ENCODE results near the gene HIP1.

HIP1 gene

GRCh38 chr7:75667938-75668337, 70.8 kb downstream of the HIP1 start:
- no peak for DNase-seq

DNA sequence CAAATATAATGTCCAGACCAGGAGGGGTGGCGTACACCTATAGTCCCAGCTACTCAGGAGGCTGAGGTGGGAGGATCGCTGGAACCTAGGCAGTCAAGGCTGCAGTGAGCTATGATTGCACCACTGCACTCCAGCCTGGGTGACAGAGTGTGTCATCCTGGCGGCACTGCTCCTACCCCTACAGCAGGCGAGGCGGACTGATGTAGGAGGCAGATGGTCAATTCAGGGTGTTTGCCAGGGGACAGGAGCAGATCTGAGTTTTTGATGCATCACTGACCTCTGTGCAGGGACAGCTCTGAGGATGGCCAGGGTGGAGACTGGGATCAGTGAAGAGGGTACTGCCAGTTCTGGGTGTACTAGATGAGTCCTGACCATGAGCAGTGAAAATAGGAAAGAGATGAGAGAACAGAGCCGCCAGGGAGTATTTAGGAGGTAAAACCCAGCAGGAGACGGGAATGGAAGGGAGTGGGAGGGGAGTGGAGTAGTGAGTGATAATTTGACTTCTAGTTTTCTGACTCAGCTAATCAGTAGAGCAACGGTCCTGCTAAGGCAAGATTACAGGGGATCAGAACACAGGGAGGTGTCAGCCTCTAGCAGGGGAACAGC, 75.3 kb downstream of the HIP1 start:
- no peak for DNase-seq

DNA sequence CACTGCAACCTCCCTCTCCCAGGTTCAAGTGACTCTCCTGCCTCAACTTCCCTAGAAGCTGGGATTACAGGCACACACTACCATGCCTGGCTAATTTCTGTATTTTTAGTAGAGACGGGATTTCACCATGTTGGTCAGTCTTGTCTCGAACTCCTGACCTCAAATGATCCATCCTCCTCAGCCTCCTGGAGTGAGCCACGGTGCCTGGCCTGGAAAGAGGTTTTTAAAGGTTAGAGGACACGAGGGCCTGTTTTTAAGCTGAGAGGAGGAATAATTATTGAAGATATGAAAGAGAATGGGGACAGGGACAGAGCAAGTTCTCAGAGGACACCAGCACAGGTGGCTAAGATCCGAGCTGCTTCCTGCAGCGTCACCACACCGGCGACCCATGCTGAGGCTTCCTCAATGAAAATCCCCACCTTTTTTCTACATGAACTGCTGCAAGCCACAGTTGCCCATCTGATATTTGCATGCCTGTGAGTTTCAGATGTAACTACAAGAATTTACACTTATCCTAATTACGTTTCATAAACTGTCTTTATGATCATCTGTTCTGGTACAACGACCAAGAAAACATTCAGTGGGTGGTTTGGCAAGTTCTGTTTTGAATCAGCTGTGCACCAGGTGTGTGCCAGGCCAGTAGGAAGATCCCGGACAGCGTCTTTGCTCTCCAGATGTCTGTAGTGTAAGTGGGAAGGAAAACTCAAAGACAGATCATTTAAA, 76.0 kb downstream of the HIP1 start:
- no peak for DNase-seq

DNA sequence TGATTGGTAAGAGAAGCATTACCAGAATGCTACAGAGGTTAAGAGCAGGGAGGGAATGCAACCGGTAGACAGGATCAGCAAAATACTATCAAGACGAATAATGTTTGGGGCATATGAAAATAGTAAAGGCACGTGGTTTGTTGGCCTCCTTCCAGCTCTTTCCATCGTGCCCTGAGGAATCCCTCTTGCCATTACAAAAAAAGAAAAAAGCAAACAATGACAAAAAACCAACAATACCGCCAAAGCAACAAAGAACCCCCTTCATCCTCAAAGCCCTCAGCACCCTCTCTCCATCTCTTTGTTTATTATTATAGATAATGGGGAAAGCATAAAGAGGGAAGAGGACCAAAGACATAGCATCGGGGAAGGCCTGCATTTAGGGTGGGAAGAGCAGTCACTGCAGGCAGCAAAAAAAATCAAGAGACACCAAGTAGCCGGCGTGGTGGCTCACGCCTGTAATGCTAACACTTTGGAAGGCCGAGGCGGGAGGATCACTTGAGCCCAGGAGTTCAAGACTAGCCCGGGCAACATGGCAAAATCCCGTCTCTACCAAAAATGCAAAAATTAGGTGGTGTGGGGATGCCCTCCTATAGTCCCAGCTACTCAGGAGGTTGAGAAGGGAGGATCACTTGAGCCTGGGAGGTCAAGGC, 78.0 kb downstream of the HIP1 start:
- no peak for DNase-seq

GRCh38 chr7:75658802-75659201, 79.9 kb downstream of the HIP1 start:
- DNase-seq, result no peak

DNA sequence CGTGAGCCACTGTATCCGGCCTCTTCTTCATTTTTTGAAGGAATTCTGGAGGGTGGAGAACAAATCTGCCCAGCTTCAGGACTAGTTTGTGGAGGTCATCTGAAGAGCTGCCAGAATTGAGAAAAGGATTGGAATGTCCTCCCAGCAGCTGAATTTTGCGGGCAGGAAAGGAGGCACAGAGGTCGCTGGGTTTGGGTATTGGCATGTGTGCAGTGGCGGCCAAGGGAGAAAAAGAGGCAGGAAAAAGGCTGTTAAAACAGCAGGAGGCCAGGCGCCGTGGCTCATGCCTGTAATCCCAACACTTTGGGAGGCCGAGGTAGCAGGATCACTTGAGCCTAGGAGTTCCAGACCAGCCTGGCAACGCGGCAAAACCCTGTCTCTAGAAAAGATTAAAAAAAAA, 80.4 kb downstream of the HIP1 start:
- no peak for DNase-seq

GRCh38 chr7:75657866-75658265, 80.9 kb downstream of the HIP1 start:
- DNase-seq, result no peak

- no peak for DNase-seq
Observed at GRCh38 chr7:75656740-75657139, 82.0 kb downstream of the HIP1 start.

DNA sequence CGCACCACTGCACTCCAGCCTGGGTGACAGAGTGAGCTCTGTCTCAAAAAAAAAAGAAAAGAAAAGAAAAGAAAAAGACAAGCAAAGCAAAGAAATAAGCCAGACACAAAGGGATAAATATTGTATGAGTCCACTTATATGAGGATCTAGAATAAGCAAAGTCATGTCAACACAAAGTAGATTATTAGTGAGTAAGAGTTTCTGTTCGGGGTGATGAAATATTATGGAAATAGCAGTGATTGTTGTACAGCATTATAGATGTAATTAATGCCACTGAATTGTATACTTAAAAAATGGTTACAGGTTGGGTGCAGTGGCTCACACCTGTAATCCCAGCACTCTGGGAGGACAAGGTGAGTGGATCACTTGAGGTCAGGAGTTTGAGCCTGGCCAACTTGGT, 83.2 kb downstream of the HIP1 start:
- no peak for DNase-seq

DNA sequence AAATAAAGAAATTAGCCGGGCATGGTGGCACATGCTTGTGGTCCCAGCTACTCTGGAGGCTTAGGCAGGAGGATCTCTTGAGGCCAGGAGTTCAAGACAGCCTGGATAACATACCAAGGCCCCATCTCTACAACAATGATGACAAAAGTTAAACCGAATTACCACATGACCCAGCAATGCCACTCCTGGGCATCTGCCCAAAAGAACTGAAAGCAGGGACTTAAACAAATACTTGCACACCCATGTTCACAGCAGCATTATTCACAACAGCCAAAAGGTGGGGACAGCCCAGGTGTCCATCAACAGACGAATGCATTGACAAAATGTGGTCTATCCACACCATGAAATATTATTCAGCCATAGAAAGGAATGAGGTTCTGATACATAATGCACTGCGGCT, 83.9 kb downstream of the HIP1 start:
- no peak for DNase-seq

- no peak for DNase-seq
Observed at GRCh38 chr7:75653651-75654050, 85.1 kb downstream of the HIP1 start.

DNA sequence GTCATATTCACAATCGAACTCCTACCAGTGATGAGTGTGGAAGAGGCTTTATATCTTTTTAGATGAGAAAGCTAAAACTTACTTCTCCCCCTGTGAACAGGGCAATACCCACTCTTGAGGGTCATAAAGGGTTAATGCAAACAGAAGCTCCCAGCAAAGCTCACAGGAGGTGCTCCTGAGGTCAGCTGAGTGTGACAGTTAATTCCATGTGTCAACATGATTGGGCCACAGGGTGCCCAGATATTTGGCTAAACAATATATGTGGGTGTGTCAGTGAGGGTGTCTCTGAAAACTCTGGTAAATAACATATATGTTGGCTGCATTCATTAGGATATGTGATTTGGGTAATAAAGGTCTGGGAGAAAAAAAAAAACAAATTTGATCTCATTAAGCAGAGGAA, 86.0 kb downstream of the HIP1 start:
- no peak for DNase-seq

- no peak for DNase-seq
Observed at GRCh38 chr7:75650681-75651080, 88.1 kb downstream of the HIP1 start.

DNA sequence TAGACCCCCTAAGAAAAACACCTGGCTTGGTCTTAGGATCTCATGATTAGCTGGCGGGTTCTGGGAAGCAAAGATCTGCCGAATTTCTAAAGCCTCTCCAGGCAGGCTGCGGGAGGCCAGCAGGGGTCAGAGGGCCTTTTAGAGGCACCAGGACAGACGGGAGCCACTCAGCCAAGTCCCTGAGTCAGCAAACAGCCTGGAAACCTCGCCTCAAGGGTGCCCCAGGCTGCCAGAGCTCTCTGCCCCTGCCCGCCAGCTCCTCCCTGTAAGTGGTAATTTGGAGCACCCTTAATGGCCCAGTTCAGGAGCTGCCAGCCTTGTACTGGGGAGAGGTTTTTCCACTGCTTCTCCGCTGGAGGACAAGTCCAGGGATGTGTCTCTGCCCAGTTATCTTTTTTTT, 88.7 kb downstream of the HIP1 start:
- no peak for DNase-seq

DNA sequence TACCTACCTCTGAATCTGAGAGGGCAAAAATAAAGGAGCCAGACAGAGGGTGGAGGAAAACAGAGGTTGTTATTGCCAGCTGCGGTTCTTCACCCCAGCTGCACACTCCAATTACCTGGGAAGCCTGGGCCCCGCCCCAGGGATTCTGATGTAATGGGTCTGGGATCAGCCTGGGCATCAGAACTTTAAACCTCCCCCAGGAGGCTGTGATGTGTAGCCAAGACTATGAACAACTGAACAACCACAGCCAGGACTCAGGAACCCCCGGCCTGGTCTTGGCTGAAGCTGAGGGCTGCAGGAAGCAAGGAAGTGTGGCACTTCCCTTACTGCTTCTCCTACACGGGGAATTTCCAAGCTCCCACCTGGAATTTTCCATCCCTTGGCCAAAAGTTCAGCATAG, 89.3 kb downstream of the HIP1 start:
- no peak for DNase-seq

DNA sequence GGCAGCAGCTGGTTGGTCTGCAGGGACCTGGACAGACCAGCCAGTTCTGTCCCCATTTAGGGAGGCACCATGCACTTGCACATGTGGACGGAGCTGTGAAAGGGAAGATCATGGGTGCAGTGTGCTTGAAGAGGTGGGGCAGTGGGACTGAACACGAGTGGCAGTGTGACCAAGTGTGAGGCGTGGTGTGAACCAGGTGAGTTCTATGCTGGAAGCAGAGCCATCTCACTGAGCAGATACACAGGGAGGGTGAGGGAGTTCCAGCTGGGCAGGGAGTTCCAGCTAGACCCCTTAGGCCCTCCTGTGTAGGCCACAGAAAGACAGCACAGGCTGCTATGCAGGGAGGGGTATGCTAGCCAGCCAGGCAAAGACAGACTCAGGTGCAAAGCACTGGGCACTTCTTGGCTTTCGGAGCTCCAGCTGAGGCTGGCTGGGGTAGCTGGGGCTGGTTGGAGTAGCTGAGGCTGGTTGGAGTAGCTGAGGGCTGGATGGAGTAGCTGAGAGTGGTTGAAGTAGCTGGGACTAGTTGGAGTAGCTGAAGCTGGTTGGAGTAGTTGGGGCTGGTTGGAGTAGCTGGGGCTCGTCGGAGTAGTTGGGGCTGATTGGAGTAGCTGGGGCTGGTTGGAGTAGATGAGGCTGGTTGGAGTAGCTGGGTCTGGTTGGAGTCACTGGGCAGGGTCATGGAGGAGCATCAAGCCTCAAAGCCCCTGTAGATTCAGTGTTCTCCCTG, 90.9 kb downstream of the HIP1 start:
- DNase-seq, result no peak

- no peak for DNase-seq
Observed at GRCh38 chr7:75646571-75647102, 92.1 kb downstream of the HIP1 start.

DNA sequence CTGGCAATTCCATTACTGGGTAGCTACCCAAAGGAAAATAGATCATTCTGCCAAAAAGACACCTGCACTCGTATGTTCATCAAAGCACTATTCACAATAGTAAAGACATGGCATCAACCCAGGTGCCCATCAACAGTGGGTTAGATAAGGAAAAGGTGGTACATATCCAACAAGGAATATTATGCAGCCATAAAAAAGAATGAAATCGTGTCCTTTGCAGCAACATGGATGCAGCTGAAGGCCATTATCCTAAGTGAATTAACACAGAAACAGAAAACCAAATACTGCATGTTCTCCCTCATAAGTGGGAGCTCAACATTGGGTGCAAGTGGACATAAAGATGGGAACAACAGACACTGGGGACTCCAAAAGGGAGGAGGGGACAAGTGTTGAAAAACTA, 93.2 kb downstream of the HIP1 start:
- no peak for DNase-seq

DNA sequence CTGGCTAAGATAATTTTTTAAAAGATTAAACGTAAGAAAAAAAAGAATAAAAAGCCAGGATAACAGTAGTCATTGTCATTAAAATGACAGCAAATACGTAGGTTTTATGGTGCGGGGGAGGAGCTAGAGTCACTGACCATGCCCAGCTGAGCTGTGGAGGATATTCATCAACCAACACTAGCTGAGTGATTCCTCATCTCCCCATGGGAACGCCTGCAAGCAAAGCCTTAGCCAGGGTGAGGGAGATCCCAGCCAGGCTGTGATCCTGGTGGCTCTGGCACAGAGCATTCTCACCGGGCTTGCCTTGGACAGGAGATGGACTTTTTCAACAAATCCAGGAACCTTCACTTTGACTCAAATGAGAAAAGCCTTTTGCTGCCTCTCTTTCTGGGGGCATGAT, 94.2 kb downstream of the HIP1 start:
- DNase-seq, result no peak

- peak; percentile 41 for DNase-seq
Observed at GRCh38 chr7:75642810-75643486, 95.8 kb downstream of the HIP1 start.

GRCh38 chr7:75640201-75640600, 98.5 kb downstream of the HIP1 start:
- no peak for DNase-seq

GRCh38 chr7:75639886-75640190, 98.9 kb downstream of the HIP1 start:
- DNase-seq, result no peak

Measured in NCI-H187 treated with DMSO at 0.1 percent for 48 hours (cell line).